HepG2 (cell line): ENCODE measurements around the gene CDHR4. TPM values are rescaled to one million over a fixed set of nuclear protein-coding genes. Genes with fewer than 3 reads are reported as not detected.

Source experiments
- CBX1 ChIP-seq: IDR thresholded peaks from one replicate; pipeline ENCODE4 v1.6.1; 2016; ENCODE audit warnings: antibody characterized with exemption, low read depth
- CHD4 ChIP-seq: fragments of 200-600 bp; sonication (generic); IDR thresholded peaks from 2 replicates; pipeline ENCODE4 v1.7.0; 2017; ENCODE audit warnings: mild to moderate bottlenecking, low read length, borderline replicate concordance
- HIC2 ChIP-seq: sonication (generic); formaldehyde crosslinking; IDR thresholded peaks from 2 replicates; pipeline ENCODE4 v1.9.0; 2022; ENCODE audit warnings: low read depth, missing genetic modification reagents
- HNRNPK ChIP-seq: fragments of 200-400 bp; formaldehyde crosslinking; IDR thresholded peaks from 2 replicates; pipeline ENCODE4 v1.6.1; 2018; ENCODE audit warnings: low read length, low read depth, moderate library complexity, mild to moderate bottlenecking; ENCODE audit not compliant: poor library complexity, severe bottlenecking
- IKZF5 ChIP-seq: IDR thresholded peaks from 2 replicates; pipeline ENCODE4 v1.6.1; 2018; ENCODE audit warnings: missing genetic modification reagents, mild to moderate bottlenecking, missing compliant biosample characterization
- KDM2A ChIP-seq: sonication (generic); formaldehyde crosslinking; IDR thresholded peaks from 2 replicates; pipeline ENCODE4 v1.4.0; 2020; ENCODE audit warnings: low read depth, missing genetic modification reagents, borderline replicate concordance
- MXD4 ChIP-seq: IDR thresholded peaks from 2 replicates; pipeline ENCODE4 v1.6.1; 2016; ENCODE audit warnings: mild to moderate bottlenecking, missing biosample characterization, missing genetic modification reagents
- MYNN ChIP-seq: sonication (generic); formaldehyde crosslinking; IDR thresholded peaks from 2 replicates; pipeline ENCODE4 v1.4.0; 2020; ENCODE audit warnings: mild to moderate bottlenecking, low read depth, missing genetic modification reagents
- NFAT5 ChIP-seq: sonication (generic); formaldehyde crosslinking; IDR thresholded peaks from 2 replicates; pipeline ENCODE4 v1.4.0; 2020; ENCODE audit warnings: missing genetic modification reagents
- PHB2 ChIP-seq: fragments of 450-650 bp; IDR thresholded peaks from 2 replicates; pipeline ENCODE4 v1.6.1; 2018; ENCODE audit not compliant: partially characterized antibody
- SUZ12 ChIP-seq: fragments of 150-350 bp; IDR thresholded peaks from 2 replicates; pipeline ENCODE4 v1.6.1; 2014; ENCODE audit warnings: low read depth, low read length
- THAP8 ChIP-seq: sonication (generic); formaldehyde crosslinking; IDR thresholded peaks from 2 replicates; pipeline ENCODE4 v1.5.1; 2020; ENCODE audit warnings: missing genetic modification reagents, mild to moderate bottlenecking, borderline replicate concordance
- U2AF2 ChIP-seq: fragments of 200-400 bp; formaldehyde crosslinking; IDR thresholded peaks from 2 replicates; pipeline ENCODE4 v1.6.1; 2017; ENCODE audit warnings: low read depth, mild to moderate bottlenecking, low read length
- ZBTB21 ChIP-seq: sonication (generic); formaldehyde crosslinking; IDR thresholded peaks from 2 replicates; pipeline ENCODE4 v1.4.0; 2020; ENCODE audit warnings: missing genetic modification reagents
- ZBTB38 ChIP-seq: sonication (generic); formaldehyde crosslinking; IDR thresholded peaks from 2 replicates; pipeline ENCODE4 v1.5.1; 2020; ENCODE audit warnings: mild to moderate bottlenecking, missing genetic modification reagents
- ZFP41 ChIP-seq: sonication (generic); formaldehyde crosslinking; IDR thresholded peaks from 2 replicates; pipeline ENCODE4 v1.4.0; 2020; ENCODE audit warnings: mild to moderate bottlenecking, missing genetic modification reagents, borderline replicate concordance
- ZNF264 ChIP-seq: sonication (generic); formaldehyde crosslinking; IDR thresholded peaks from 2 replicates; pipeline ENCODE4 v1.4.0; 2020; ENCODE audit warnings: missing genetic modification reagents
- ZNF329 ChIP-seq: sonication (generic); formaldehyde crosslinking; IDR thresholded peaks from 2 replicates; pipeline ENCODE4 v1.9.0; 2021; ENCODE audit warnings: low read depth, mild to moderate bottlenecking, missing genetic modification reagents
- ZNF761 ChIP-seq: sonication (generic); formaldehyde crosslinking; conservative IDR thresholded peaks from 2 replicates; pipeline ENCODE4 v1.4.0; 2020; ENCODE audit warnings: mild to moderate bottlenecking, missing genetic modification reagents
- ZNF790 ChIP-seq: sonication (generic); formaldehyde crosslinking; IDR thresholded peaks from 2 replicates; pipeline ENCODE4 v1.8.0; 2022; ENCODE audit warnings: missing genetic modification reagents, mild to moderate bottlenecking, borderline replicate concordance
- ZNF891 ChIP-seq: sonication (generic); formaldehyde crosslinking; IDR thresholded peaks from 2 replicates; pipeline ENCODE4 v1.5.0; 2020; ENCODE audit warnings: mild to moderate bottlenecking, missing genetic modification reagents
- polyA plus RNA-seq, 8 experiments: library from polyadenylated mRNA; depleted of rRNA in 3 of 8; stranded (reverse) in 7 of 8; unstranded in 1 of 8; fragments of >200 nt; fragmentation: Illumina TruSeq in 4 of 8; extraction: Trizol in 4 of 8; gene quantifications; 2 replicates each; pipeline versions ENCODE4 v1.2.1 to v1.2.3, GENCODE V29; 2011 to 2016; ENCODE audit warnings: low read depth in 4 of 8, missing spikeins in 1 of 8, mixed read lengths in 1 of 8; ENCODE audit not compliant: insufficient read depth in 1 of 8
- total RNA-seq, 5 experiments: library from RNA; depleted of rRNA; stranded (reverse); fragments of >200 nt; fragmentation: Illumina TruSeq; extraction: Trizol; gene quantifications; 2 replicates each; pipeline ENCODE4 v1.2.3, GENCODE V29; 2016; ENCODE audit warnings: low read depth in 1 of 5

The CDHR4 gene
- total and polyA plus RNA-seq, 2 of the 13 experiments (the other 11 are each of a cell fraction or from before 2014, with no cell fraction given), result 0.21 TPM; not detected in 1

GRCh38 chr3:49802719-49803464, 3.2 kb upstream of the CDHR4 start, which contains the start of gene INKA1 (continued):
- no peak for TF ChIP-seq THAP8
- TF ChIP-seq MXD4 (CRISPR knock-in tag), result 0 out of 2 replicates have a peak, but pooled peaks have one; percentile 25
- no peak for TF ChIP-seq HNRNPK
- no peak; the same call in 1 of the 2 replicates for TF ChIP-seq IKZF5 (CRISPR knock-in tag)
- no peak for TF ChIP-seq U2AF2
- TF ChIP-seq ZNF790 (CRISPR knock-in tag), result no peak
- TF ChIP-seq KDM2A, result peak; percentile 94
- TF ChIP-seq ZNF761 (CRISPR knock-in tag), result 0 out of 2 replicates have a peak, but pooled peaks have one; percentile 13
- TF ChIP-seq ZNF891 (CRISPR knock-in tag), result 0 out of 2 replicates have a peak, but pooled peaks have one; percentile 64
- no peak for TF ChIP-seq CHD4
- 0 out of 2 replicates have a peak, but pooled peaks have one; percentile 13 for TF ChIP-seq ZBTB38
- TF ChIP-seq ZBTB21 (CRISPR knock-in tag), result 0 out of 2 replicates have a peak, but pooled peaks have one; percentile 20
- TF ChIP-seq CBX1, result peak; percentile 45
- peak; percentile 55; the same call in 1 of the 2 replicates for TF ChIP-seq HIC2 (CRISPR knock-in tag)
- TF ChIP-seq ZNF264, result no peak
- no peak for TF ChIP-seq NFAT5 (CRISPR knock-in tag)
- TF ChIP-seq ZFP41 (CRISPR knock-in tag), result no peak
- TF ChIP-seq PHB2, result no peak
- TF ChIP-seq MYNN, result no peak
- TF ChIP-seq SUZ12, result no peak
- TF ChIP-seq ZNF329 (CRISPR knock-in tag), result no peak
